Femur (tissue), 1 donor: Measurements from ENCODE around the gene ANKRD12.

ENCODE experiments used
- DNase-seq: peaks from one replicate; pipeline ENCODE4 v3.0.0-alpha.2; 2017

ANKRD12 gene

GRCh38 chr18:9296233-9297006, 159.8 kb downstream of the ANKRD12 start:
- DNase-seq, result no peak

GRCh38 chr18:9297007-9297393, 160.4 kb downstream of the ANKRD12 start:
- DNase-seq, result no peak

GRCh38 chr18:9304388-9305070, 167.9 kb downstream of the ANKRD12 start:
- DNase-seq, result no peak

- no peak for DNase-seq
Measured at GRCh38 chr18:9319333-9319732, 182.8 kb downstream of the ANKRD12 start.

- no peak for DNase-seq
Measured at GRCh38 chr18:9321017-9321452, 184.5 kb downstream of the ANKRD12 start.

- no peak for DNase-seq
Measured at GRCh38 chr18:9321736-9322135, 185.2 kb downstream of the ANKRD12 start.

GRCh38 chr18:9322744-9323143, 186.2 kb downstream of the ANKRD12 start:
- no peak for DNase-seq

- no peak for DNase-seq
Measured at GRCh38 chr18:9323750-9324445, 187.3 kb downstream of the ANKRD12 start.

- DNase-seq, result no peak
Measured at GRCh38 chr18:9325716-9326115, 189.1 kb downstream of the ANKRD12 start.

- DNase-seq, result no peak
Measured at GRCh38 chr18:9328776-9329175, 192.2 kb downstream of the ANKRD12 start.

GRCh38 chr18:9329471-9329870, 192.9 kb downstream of the ANKRD12 start:
- DNase-seq, result no peak

- no peak for DNase-seq
Measured at GRCh38 chr18:9330419-9330818, 193.8 kb downstream of the ANKRD12 start.

- DNase-seq, result no peak
Measured at GRCh38 chr18:9333441-9334328, 197.1 kb downstream of the ANKRD12 start.

- DNase-seq, result peak; percentile 98
Measured at GRCh38 chr18:9334329-9334972, 197.9 kb downstream of the ANKRD12 start, which contains the start of gene TWSG1. TSS of gene TWSG1 (plus strand) at chr18:9334773. CDS start at chr18:9337230, 2,457 bp downstream.

GRCh38 chr18:9334973-9335696, 198.6 kb downstream of the ANKRD12 start:
- DNase-seq, result no peak
